Measurements from ENCODE around the gene PRKCA. TPM values are rescaled to one million over a fixed set of nuclear protein-coding genes. Genes with fewer than 3 reads are reported as not detected.

Gene PRKCA
- total RNA-seq, 4 donors from 2014 or later = 9.0 to 76.1 (median 15.1) TPM

DNA sequence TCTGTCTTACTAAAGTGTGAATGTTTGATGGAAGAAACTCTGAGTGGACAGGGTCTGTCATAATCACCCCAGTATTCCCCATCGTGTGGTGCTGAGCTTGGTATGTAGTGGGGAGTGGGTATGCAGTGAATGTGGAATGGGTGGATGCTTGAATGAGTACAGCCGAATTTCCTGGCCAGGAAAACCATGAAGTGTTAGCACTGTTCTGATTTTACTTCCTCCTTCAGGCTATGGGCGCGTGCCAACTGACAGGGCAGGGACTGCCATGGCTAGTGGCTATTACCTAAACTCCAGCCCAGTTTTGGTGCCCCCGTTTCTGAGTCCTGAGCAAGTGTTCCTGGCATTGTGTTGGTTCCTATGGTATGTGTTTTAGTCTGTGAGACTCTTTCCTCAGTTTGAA is 48.6 kb downstream of the PRKCA start:
- no peak for TF ChIP-seq POLR2A (IDR thresholded peaks at IDR 0.05)
- TF ChIP-seq, protein P1, sequence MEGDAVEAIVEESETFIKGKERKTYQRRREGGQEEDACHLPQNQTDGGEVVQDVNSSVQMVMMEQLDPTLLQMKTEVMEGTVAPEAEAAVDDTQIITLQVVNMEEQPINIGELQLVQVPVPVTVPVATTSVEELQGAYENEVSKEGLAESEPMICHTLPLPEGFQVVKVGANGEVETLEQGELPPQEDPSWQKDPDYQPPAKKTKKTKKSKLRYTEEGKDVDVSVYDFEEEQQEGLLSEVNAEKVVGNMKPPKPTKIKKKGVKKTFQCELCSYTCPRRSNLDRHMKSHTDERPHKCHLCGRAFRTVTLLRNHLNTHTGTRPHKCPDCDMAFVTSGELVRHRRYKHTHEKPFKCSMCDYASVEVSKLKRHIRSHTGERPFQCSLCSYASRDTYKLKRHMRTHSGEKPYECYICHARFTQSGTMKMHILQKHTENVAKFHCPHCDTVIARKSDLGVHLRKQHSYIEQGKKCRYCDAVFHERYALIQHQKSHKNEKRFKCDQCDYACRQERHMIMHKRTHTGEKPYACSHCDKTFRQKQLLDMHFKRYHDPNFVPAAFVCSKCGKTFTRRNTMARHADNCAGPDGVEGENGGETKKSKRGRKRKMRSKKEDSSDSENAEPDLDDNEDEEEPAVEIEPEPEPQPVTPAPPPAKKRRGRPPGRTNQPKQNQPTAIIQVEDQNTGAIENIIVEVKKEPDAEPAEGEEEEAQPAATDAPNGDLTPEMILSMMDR (IDR thresholded peaks at IDR 0.05) = no peak
- Histone ChIP-seq H3K27ac (no peak overlapping the region), H3K36me3 (no peaks in the 10 kb centered on the region), H3K4me3 (no peak overlapping the region), H3K9me3 (no peaks in the 10 kb centered on the region), H3K4me1 (peaks cover 0 to 5% of the 10 kb centered on the region in 2 donors), H3K27me3 (no peaks in the 10 kb centered on the region)
- no peak for DNase-seq
- intact Hi-C loops (cut with DNase I; ENCODE audit: low total_unique reads) = no loop called here

DNA sequence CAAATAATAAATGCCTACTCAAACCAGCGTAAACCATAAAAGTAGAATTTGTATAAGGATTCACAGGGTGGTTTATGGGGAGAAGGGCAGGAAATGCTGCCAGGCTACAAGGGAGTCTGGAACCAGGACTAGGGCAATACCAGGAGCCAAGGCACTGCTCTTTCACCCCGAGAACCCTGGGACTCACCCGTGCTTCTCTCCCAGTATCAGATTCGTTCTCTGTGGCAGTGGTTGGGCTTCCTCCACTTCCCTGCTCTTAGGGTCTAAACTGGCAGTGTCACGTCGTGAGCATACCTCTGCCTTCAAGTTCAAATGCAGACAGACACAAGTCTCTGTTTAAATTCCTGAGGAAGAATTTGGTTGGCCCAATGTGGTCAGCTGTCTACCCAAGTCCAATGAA is 49.3 kb downstream of the PRKCA start:
- TF ChIP-seq, protein P1 (IDR thresholded peaks at IDR 0.05) = no peak
- no peak for TF ChIP-seq POLR2A (IDR thresholded peaks at IDR 0.05)
- peaks cover 0 to 5% of the 10 kb centered on the region in 2 donors for H3K4me1 ChIP-seq
- no peak for DNase-seq
- intact Hi-C loops (cut with DNase I; ENCODE audit: low total_unique reads) = no loop called here
- no peak overlapping the region for H3K27ac ChIP-seq
- no peaks in the 10 kb centered on the region for H3K9me3 ChIP-seq
- H3K36me3 ChIP-seq = no peaks in the 10 kb centered on the region
- H3K4me3 ChIP-seq = no peak overlapping the region
- H3K27me3 ChIP-seq = no peaks in the 10 kb centered on the region

DNA sequence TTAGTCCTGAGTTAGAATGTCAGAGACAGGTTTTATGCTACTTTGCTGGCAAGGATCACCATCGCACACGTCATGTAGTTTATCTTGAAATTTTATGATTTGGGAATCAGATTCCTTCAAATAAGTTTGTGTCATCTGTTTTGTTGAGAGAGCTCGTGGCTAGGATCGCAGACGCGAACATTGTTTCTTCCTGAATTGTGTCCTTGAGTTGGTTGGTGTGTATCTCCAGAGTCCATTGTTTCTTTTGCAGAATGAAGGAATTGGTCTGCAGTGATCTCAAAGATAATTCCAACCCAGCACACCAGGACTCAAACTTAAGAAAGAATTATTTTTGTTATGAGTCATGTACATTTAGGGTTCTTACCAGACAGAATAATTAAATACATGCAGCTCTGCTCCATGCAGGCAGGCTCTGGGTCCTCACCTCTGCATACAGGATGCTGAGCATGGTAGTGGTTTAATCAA is 51.6 kb downstream of the PRKCA start:
- H3K36me3 ChIP-seq = no peaks in the 10 kb centered on the region
- no peaks in the 10 kb centered on the region for H3K9me3 ChIP-seq
- intact Hi-C loops (cut with DNase I; ENCODE audit: low total_unique reads) = no loop called here
- TF ChIP-seq, protein P1 (IDR thresholded peaks at IDR 0.05) = no peak
- TF ChIP-seq POLR2A (IDR thresholded peaks at IDR 0.05) = no peak
- H3K27ac ChIP-seq = no peak overlapping the region
- no peaks in the 10 kb centered on the region for H3K27me3 ChIP-seq
- no peaks in the 10 kb centered on the region for H3K4me1 ChIP-seq
- peak in 1 of 2 donors; percentile 31 for DNase-seq
- no peak overlapping the region for H3K4me3 ChIP-seq

DNA sequence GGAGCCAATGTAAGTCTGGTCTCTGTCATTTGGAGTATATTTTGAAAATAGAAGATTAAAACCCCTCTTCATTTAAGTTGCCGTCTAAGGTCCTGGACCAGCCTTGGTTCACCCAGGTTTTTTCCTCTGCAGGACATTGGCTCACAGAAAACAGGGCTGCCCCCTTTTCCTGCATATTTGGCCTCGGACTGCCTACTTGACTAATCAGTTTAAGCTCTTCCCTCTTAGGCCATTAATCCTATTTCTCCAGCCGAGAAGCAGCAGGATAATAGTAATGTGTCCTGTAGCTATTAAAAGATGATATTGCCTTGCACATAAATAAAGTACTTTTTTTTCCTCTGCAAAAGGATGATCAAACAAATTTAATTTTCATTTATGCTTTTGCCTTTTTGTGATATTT is 52.1 kb downstream of the PRKCA start:
- Histone ChIP-seq H3K4me3 (no peak overlapping the region), H3K9me3 (no peaks in the 10 kb centered on the region), H3K27me3 (no peaks in the 10 kb centered on the region), H3K4me1 (no peaks in the 10 kb centered on the region), H3K36me3 (no peaks in the 10 kb centered on the region), H3K27ac (no peak overlapping the region)
- intact Hi-C loops (cut with DNase I; ENCODE audit: low total_unique reads) = no loop called here
- no peak for DNase-seq
- TF ChIP-seq, protein P1 (IDR thresholded peaks at IDR 0.05) = no peak
- TF ChIP-seq POLR2A (IDR thresholded peaks at IDR 0.05) = no peak

DNA sequence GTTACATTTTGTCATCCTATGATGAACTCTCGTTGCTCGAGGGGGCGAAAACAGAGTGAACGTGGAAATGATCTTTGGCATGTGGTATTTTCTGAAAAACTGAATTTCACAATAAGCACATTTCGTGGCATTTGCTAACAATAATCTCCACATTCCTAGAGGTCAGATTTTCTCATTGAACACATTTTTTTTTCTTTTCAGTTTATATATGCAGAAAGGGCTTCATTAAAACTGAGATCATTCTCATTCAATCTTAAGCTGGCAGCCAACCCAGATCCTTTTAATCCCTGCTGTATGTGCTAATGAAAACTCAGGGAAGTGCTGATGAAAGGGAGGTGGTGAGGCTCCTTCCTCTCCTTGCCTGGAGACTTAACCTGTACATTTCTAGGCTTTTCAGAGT is 52.6 kb downstream of the PRKCA start:
- Histone ChIP-seq H3K27ac (no peak overlapping the region), H3K4me3 (no peak overlapping the region), H3K9me3 (no peaks in the 10 kb centered on the region), H3K36me3 (no peaks in the 10 kb centered on the region), H3K27me3 (no peaks in the 10 kb centered on the region), H3K4me1 (no peaks in the 10 kb centered on the region)
- no peak for DNase-seq
- intact Hi-C loops (cut with DNase I; ENCODE audit: low total_unique reads) = no loop called here
- TF ChIP-seq, protein P1 (IDR thresholded peaks at IDR 0.05) = no peak
- TF ChIP-seq POLR2A (IDR thresholded peaks at IDR 0.05) = no peak

All from uterus (tissue), 4 donors.